AG20443 (cell line): ENCODE results near the gene ADGRG7.

Experiments used
- DNase-seq: peaks from one replicate; pipeline ENCODE4 v3.0.0; 2012; ENCODE audit warnings: low spot score, mixed read lengths

The ADGRG7 gene

GRCh38 chr3:100698736-100699135 is 89.3 kb downstream of the ADGRG7 start:
- no peak for DNase-seq

DNA sequence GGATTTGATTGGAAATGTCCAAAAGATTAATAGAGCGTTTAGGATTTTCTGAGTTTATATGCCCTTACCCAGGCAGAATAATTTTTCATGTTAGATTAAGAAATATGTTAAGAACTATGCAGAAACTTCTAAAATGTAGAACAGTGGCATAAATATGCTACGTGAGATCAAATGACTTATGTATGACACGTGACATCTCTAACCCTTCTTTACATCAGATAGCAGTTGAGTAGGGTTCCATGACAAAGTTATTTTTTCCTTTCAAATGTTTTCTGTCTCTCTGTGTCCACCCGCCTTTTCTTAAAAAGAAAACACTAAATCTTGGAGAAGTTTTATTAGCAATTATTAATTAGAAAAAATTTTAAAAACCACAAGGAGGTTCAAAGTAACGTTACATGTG is 91.3 kb downstream of the ADGRG7 start:
- DNase-seq, result no peak

DNA sequence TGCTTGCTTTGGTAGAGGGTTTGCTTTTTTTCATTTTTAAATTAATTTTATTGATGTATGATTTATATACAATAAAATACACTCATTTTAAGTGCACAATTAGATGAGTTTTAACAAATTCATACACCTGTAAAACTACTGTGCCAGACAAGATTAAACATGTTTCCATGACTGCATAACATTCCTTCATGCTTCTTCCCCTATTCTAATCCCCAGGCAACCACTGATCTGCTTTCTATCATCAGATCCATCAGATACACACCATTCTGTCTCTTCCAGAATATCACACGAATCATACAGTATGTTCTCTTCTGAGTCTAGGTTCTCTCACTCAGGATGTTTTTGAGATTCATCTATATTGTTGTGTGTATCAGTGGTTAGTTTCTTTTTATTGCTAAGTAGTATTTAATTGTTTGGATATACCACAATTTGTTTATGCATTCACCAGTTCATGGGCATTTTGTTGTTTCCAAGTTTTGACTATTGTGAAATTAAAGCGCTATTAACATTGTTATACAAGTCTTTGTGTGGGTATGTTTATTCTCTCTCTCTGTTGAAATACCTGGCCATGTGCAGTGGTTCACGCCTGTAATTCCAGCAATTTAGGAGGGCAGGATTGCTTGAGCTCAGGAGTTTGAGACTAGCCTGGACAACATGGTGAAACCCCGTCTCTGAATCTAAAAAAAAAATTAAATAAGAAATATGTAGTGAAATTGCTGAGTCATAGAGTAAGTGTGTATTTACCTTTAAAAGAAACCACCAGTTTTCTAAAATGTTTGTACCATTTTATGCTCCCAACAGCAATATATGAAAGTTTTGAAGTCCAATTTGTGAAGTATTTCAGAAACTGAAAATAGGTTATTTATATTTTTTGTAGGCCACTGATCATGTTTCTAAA is 92.9 kb downstream of the ADGRG7 start:
- DNase-seq, result no peak

DNA sequence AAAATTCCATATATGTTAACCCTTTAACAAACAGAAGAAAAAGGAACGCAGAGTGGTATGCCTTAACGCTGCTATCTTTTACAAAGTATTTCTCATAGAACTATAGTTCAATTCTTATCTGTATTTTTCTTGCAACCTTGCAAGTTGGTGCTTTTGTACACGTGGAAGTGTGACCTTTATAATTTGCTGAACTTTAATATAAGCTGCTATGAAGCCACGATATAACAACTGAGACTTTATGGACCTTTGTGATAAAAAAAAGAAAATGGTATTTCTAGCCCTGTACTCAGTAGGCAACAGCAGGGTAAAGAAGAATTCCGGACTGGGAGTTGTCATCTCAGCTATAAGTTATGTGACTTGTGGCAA is 93.6 kb downstream of the ADGRG7 start:
- DNase-seq, result no peak

DNA sequence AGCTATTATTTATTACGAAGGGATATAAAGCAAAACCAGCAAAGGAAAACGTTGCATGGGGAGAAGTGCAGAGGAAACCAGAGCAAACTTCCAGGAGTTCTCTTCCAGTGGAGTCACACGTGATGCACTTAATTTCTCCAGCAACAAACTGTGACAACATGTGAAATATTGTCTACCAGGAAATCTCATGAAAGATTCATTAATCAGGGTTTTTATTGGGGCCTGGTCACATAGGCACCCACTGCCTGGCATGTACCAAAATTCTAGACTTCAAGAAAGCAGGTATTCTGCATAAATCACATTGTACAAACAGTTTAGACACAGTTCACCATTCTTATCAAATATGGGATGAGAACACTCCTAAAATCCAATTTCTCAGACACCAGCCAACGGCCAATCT is 94.5 kb downstream of the ADGRG7 start:
- DNase-seq, result no peak

DNA sequence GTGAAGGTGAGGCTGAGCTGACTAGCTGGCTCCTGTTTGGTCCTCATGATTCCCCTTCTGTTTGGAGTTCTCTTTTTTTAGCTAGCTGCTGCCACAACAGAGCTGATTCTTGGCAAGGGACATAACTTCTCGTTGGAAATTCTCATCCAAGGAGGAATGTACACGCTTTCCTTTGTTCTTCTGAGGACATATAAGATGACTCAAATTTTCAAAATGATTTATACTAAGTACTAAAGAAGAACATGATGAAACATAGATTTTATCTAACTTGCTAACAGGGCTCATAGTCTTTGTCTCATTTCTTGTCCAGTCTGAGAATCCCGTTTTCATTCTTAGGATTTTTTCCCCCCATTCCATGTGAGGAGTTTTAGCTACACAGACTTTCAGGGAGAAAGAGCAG is 97.0 kb downstream of the ADGRG7 start:
- DNase-seq, result no peak

GRCh38 chr3:100708644-100708988 is 99.2 kb downstream of the ADGRG7 start:
- DNase-seq, result no peak

GRCh38 chr3:100708989-100709841 is 99.8 kb downstream of the ADGRG7 start, which contains the start of gene TFG:
Gene TFG, plus strand, starts transcription at chr3:100709494. Its CDS starts 4,192 bp downstream, at chr3:100713686.
- DNase-seq, result peak; percentile 100

- peak; percentile 31 for DNase-seq
These were observed 100.5 kb downstream of the ADGRG7 start for GRCh38 chr3:100709842-100710260.

DNA sequence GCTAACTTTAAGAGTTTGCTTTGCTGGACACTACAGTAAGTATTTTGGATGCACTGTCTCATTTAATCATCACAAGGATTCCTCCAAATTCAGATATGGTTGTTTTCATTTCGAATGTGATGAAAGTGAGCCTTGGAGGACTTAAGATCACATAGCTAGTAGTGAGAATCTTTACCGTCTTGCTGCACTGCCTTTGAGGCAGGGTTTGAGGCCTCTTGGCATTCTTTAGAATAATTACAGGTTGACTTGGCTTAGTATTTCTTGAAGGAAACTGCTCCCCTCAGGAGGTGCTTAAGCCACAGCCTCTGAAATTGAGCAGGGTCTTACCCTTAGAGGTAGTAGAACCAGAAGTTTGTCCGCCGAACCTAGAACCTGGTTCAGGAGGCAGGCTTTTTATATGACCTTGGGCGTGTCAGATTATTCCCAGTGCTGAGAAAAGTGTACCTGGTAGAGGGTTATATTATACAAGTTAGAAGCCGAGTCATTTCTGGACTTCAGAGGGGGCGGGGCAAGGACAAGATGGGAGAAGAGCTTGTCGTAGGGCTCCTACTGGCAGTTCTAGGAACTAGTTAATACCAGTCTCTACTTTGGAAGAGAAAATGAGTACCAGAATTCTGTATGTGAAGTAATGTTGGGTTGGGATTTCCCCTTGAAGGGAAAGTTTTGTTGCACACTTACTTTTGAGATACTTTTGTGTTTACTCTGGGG is 101.0 kb downstream of the ADGRG7 start:
- peak; percentile 68 for DNase-seq

GRCh38 chr3:100715176-100715575 is 105.8 kb downstream of the ADGRG7 start:
- no peak for DNase-seq

- no peak for DNase-seq
These were observed 107.7 kb downstream of the ADGRG7 start for GRCh38 chr3:100717063-100717462.

GRCh38 chr3:100717637-100718487 is 108.5 kb downstream of the ADGRG7 start:
- no peak for DNase-seq

- DNase-seq, result no peak
These were observed 109.7 kb downstream of the ADGRG7 start for GRCh38 chr3:100719136-100719535.

- DNase-seq, result no peak
These were observed 111.0 kb downstream of the ADGRG7 start for GRCh38 chr3:100720426-100720825.

GRCh38 chr3:100725935-100726513 is 116.6 kb downstream of the ADGRG7 start:
- DNase-seq, result no peak

DNA sequence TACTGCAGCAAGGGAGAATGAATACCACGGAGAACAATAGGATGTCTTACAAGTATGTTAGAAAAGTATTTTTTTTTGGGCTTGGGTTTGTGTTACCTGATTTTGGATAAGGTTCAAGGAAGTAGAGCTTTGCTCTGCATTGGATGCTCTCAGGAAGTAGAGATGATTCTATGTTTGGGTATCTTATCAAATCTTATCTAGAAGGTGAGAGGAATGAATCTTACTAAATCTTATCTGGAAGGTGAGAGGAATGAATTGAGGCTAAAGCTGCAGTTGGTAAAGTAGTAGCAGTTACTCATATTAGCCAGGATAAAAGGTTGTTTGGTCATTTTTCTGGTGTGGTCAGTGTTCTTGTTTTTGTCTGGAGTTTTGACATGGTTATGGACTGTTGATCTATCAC is 117.3 kb downstream of the ADGRG7 start:
- no peak for DNase-seq

DNA sequence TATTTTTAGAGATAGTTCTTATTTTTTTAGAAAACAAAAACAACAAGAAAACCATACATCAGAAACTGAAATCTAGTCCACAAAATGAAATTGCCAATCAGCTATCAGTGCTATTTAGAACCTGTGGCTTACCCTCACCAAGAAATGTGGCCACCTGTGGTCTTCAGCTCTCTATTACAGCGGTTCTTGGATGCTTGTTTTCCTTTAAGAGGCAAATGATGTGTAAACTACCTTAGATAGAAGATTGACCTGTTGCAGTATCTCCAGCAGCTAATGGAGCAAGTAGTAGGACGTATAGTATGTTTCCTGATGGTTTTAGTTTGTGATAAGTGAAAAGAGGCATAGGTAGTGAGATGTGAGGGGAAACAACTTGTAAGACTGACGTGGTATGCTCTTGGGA is 121.1 kb downstream of the ADGRG7 start:
- no peak for DNase-seq

DNA sequence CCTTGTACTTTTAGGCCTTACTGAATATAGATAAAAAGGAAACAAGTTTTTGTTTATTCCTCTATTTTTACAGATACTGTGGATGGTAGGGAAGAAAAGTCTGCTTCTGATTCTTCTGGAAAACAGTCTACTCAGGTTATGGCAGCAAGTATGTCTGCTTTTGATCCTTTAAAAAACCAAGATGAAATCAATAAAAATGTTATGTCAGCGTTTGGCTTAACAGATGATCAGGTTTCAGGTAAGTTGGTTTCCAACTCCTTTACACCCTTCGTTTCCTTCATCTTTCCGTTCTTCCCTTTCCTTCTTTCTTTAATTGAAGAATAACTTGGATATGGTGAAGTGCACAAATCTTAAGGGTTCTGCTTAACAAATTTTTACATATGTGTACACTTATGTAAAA is 123.0 kb downstream of the ADGRG7 start:
- DNase-seq, result no peak

- peak; percentile 26 for DNase-seq
These were observed 127.9 kb downstream of the ADGRG7 start for GRCh38 chr3:100737334-100737733.

DNA sequence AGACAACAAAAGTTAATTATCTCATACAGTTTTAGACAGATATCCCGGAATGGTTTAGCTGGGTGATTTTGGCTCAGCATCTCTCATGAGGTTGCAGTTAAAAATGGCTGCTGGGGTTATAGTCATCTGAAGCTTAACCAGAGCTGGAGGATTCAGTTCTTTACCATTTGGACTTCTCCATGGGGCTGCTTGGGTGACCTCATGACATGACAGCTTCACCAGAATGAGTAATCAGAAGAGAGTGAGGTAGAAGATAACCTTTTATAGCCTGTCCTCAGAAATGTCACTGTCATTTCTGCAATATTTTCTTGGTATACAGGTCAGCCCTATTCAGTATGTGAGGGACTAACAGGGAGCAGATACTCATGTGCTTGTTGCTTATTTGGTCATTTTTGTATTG is 130.8 kb downstream of the ADGRG7 start:
- DNase-seq, result no peak
